Measurements from ENCODE around the gene NR1D1.
A peak's percentile ranks its signal among the peaks of the same experiment; 100 is the strongest.

The NR1D1 gene

DNA sequence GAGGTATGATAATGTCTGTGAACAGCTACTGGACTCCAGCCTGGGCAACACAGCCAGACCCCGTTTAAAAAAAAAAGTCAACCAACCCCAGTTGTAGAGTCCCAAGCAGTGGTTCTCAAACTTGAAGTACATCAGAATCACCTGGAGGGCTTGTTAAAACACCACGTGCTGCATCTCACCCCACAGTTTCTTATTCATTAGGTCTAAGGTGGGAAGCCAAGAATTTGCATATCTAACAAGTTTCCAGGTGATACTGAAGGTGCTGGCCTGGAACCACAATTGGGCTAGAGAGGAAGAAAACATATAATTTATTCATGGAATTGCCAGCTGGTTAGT is 14.7 kb upstream of the NR1D1 start:
- peak overlapping the region; percentile 90 for H3K27ac ChIP-seq
- TF ChIP-seq ZFX (IDR thresholded peaks at IDR 0.05), result no peak
- TF ChIP-seq, protein P1, sequence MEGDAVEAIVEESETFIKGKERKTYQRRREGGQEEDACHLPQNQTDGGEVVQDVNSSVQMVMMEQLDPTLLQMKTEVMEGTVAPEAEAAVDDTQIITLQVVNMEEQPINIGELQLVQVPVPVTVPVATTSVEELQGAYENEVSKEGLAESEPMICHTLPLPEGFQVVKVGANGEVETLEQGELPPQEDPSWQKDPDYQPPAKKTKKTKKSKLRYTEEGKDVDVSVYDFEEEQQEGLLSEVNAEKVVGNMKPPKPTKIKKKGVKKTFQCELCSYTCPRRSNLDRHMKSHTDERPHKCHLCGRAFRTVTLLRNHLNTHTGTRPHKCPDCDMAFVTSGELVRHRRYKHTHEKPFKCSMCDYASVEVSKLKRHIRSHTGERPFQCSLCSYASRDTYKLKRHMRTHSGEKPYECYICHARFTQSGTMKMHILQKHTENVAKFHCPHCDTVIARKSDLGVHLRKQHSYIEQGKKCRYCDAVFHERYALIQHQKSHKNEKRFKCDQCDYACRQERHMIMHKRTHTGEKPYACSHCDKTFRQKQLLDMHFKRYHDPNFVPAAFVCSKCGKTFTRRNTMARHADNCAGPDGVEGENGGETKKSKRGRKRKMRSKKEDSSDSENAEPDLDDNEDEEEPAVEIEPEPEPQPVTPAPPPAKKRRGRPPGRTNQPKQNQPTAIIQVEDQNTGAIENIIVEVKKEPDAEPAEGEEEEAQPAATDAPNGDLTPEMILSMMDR (conservative IDR thresholded peaks at IDR 0.05), result no peak

DNA sequence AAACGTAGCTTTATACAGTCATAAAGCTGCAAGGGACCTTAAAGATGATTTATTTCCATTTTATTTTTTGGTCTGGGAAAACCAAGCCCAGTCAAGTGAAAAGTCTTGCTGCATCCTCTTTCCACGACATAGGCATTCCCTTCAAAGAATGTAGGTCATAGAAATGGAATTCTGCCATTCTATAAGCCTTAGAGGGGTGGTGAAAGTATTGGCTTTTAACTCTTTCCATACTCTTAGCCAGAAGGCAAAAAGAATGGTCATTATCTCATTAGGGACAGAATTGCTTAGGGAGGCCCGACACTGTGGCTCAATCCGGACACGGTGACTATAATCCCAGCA is 13.5 kb upstream of the NR1D1 start:
- TF ChIP-seq, protein P1 (conservative IDR thresholded peaks at IDR 0.05), result no peak
- TF ChIP-seq ZFX (IDR thresholded peaks at IDR 0.05), result no peak

DNA sequence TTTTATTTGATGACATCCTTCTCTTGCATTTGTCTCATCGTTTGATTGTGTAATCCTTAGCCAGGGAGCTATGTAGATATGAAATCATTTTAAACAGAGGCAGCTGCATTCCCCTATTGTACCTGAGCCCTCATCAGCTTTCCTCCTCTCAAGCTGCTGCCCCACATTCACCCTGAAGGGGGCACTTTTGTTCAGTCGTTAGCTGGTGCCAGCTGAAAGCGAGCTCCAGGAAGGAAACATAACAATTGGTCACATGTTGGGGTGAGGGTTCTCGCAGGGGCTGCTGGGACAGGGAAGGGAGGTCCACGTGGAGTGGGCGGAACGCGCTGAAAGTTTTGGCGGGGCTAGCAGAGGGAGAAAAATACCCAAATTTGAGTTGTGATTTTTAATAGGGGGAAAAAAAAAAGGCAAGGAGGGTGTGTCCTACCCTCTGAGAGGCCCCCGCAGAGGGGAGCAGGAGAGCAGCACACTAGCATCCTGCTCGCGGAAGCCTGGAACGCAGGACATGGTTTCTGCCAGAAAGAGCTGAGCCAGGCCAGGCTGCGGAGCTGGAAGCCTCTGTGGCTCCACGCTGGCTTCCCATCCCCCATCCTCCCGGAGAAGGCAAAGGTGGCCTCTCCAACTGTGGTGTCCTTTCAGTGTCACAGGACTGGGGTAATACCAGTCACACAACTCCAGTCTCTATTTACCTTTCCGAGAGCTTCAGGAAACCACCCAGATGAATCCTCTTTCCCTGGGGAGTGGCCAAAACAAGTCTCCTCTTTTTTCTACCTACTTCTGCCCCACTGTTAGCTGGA is 12.9 kb upstream of the NR1D1 start:
- H3K27ac ChIP-seq, result peak overlapping the region; percentile 90
- TF ChIP-seq, protein P1 (conservative IDR thresholded peaks at IDR 0.05), result peak; percentile 91
- no peak for TF ChIP-seq ZFX (IDR thresholded peaks at IDR 0.05)

More for the DNA sequence above, 13.5 kb upstream of the NR1D1 start:
- H3K27ac ChIP-seq, result peak overlapping the region; percentile 90

DNA sequence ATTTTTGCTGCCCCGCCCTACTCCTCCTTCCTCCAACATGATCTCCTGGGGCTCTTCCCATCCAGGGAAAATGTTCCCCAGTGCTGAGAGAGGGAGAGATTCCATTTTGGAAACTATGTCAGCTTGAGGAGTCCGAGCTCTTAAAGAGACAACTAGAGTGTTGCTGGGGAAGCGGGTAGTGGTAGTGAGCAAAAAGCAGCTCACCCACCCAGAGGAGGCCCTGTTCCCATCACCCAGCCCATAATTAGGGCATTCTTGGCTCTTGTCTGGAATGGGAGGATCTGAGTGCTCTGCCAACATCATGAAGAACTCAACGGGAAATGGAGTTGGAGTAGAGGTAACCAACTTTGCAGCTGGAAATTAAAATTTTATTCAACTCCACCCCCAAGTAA is 12.3 kb upstream of the NR1D1 start:
- peak overlapping the region; percentile 90 for H3K27ac ChIP-seq
- TF ChIP-seq, protein P1 (conservative IDR thresholded peaks at IDR 0.05), result no peak
- TF ChIP-seq ZFX (IDR thresholded peaks at IDR 0.05), result no peak

DNA sequence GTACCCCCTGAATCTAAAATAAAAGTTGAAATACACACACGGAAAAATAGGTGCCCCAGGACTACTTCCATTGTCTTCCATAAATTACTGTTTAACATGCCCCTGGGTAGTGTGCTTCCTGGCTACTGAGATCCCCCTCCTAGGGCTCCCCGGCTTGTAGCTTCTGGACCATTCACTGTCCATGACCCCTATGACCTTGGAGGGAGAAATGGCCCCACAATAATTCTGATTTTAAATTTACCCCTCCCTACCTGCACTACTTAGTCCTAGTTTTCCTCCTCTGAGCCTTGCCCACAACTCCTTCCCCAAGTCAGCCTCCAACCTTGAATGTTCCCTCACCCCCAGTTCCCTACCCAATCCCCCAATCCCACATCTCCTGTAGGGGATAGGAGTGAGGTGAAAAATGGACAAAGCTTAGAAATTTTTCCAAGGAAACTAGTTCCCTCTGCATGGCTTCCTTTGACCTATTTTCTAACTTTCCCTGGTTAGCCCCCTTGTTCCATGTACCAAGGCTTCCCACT is 11.9 kb upstream of the NR1D1 start:
- TF ChIP-seq ZFX (IDR thresholded peaks at IDR 0.05), result no peak
- TF ChIP-seq, protein P1 (conservative IDR thresholded peaks at IDR 0.05), result no peak
- peak overlapping the region; percentile 90 for H3K27ac ChIP-seq

DNA sequence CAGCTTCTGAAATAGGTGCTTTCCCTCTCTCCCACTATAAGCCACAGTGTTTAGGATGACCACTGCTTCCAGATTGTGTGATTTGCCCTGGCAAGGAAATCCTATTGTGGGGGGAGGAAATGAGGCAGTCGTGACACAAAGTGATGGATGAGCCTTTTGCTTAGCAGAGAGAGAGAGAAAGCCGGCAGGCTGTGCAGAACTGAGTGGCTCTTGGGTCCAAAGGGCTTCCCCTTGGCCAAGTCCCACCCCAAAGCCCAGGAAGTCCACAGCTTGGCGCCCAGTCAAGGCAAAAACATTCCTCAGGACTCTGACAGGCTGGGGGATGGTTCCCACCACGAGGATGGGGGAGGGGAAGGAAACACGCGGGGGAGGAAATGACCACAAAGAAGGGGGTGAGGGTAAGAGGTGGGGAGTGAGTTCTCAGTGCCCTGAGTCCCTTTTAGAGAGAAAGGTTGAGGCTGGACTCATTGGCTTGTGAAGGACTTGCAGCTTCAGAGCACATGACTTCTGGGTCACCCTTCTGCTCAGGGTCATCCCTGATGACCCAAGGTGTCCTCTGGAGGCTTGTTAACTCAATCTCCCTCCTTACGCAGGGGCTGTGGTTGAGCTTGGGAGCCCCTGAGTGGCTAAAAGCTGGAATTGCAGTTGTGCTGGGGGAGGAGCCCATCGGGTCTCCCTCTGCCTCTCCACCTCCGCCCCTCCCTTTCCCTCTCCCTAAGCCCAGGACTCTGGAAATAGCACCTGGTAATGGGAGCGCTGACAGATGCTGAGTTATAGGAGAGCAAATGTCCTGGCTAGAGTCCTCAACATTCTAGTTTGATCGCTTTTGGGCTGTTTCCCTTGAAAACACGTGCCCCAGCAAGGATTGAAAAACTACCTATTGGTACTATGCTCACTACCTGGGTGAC is 11.1 kb upstream of the NR1D1 start:
- peak overlapping the region; percentile 90 for H3K27ac ChIP-seq
- no peak for TF ChIP-seq ZFX (IDR thresholded peaks at IDR 0.05)
- TF ChIP-seq, protein P1 (conservative IDR thresholded peaks at IDR 0.05), result peak; percentile 80
